ENCODE measurements around the gene SCRN1. TPM values are rescaled to one million over a fixed set of nuclear protein-coding genes. Genes with fewer than 3 reads are reported as not detected.
A peak's percentile ranks its signal among the peaks of the same experiment; 100 is the strongest.

SCRN1 gene
- polyA plus RNA-seq (ENCODE audit: insufficient read length in 4 of 4) = 10 to 100 TPM; 57.3 to 70.8 (median 63.4) TPM

GRCh38 chr7:29989257-29989995 lies at the start of gene SCRN1:
SCRN1 (minus strand) TSS chr7:29989801; CDS start chr7:29969067, 20,734 bp downstream.
- peak in 3 of 4 donors; percentile 31 to 39 (median 35) for DNase-seq (ENCODE audit: low read depth in 4 of 4, low spot score in 3 of 4)

DNA sequence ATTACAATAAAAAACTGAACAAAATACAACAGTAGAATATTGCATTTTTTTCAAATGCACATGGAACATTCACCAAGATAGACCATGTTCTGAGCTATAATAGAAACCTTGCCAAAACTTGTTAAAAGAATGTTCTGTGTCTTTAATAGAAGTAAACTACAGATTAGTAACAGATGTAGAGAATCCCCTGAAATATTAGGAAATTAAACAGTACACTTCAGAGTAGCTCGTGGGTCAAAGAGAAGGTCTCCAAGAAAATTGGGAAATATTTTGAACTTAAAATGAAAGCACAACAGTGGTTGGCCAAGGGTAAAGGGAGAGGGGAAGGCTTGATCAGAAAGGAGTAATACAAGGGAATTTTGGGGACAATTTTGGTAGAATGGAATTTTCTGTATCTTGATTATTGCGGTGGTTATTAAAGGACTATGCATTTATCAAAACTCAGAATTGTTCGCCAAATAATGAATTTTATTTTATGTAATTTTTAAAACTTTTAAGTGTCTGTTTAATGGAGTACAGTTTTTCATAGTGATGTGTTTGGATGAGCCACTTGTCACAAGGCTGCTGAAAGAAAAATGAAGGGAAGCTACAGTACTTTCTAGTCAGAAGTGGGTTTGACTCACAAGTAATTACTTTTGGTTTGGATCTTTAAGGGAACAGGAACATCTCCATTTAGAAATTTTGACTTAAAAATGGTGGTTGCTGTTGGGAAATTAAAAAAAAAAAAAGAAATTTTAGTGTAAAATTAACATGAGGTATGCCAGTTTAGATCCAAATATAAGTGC lies 48.8 kb upstream of the SCRN1 start:
- DNase-seq (ENCODE audit: low read depth in 4 of 4, low spot score in 3 of 4) = no peak

- no peak for DNase-seq (ENCODE audit: low read depth in 4 of 4, low spot score in 3 of 4)
These were observed 46.6 kb upstream of the SCRN1 start for GRCh38 chr7:30036220-30036619.

GRCh38 chr7:30034501-30034900 lies 44.9 kb upstream of the SCRN1 start:
- no peak for DNase-seq (ENCODE audit: low read depth in 4 of 4, low spot score in 3 of 4)

DNA sequence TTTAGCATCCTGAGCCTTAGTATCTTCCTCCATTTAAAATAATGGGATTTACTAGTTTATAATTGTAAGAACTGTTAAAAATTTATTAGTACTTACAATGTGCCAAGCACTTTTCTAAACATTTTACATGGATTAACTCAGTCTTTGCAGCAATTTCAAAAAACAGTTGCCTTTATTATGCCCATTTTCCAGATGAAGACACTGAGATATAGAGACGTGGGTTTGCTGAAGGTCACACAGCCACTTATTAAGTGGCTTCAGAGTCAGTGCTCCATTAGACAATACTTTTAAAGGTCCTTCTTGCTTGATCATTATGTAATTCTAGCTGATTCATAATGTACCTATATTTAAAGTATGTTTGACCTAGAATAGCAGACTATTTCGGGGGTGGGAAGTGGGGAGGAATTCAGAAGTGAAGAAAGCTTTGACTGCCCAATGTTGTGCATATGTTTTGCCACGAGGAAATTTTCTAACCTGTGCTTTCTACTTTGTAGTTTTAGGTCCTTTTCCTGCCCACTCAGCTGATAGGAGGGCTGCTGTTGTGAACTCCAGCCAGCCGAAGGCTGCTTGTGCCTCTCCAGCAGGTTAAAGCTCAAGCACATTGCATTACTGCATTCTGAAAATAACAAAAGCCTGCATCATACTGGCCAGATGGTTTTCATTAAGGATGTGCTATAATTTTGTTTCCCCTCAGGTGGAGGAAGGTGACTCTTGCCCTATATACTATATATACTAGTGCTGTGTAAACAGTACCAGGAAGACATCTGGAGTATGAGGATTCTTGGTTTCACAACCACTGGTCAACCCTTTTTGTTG lies 42.9 kb upstream of the SCRN1 start:
- DNase-seq (ENCODE audit: low read depth in 4 of 4, low spot score in 3 of 4) = no peak

DNA sequence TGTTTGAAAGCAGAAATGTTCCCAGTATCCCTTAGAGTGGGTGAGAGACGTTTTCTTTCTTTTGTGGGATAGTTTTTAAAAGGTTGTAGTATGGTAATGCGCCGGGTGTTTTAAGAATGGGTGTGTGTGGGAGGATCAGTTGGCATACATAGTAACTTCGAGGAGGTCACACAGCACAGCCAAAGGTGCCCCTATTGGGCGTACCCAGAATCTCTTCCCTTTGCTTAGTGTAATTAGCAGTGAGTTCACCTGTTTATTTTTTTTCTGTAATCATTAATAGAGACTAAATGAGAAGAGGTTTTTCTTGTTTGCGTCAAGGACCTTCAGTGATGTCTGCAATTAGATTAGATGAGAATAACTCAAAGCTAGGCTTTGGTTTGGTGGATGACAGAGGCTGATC lies 40.1 kb upstream of the SCRN1 start:
- DNase-seq (ENCODE audit: low read depth in 4 of 4, low spot score in 3 of 4) = no peak

DNA sequence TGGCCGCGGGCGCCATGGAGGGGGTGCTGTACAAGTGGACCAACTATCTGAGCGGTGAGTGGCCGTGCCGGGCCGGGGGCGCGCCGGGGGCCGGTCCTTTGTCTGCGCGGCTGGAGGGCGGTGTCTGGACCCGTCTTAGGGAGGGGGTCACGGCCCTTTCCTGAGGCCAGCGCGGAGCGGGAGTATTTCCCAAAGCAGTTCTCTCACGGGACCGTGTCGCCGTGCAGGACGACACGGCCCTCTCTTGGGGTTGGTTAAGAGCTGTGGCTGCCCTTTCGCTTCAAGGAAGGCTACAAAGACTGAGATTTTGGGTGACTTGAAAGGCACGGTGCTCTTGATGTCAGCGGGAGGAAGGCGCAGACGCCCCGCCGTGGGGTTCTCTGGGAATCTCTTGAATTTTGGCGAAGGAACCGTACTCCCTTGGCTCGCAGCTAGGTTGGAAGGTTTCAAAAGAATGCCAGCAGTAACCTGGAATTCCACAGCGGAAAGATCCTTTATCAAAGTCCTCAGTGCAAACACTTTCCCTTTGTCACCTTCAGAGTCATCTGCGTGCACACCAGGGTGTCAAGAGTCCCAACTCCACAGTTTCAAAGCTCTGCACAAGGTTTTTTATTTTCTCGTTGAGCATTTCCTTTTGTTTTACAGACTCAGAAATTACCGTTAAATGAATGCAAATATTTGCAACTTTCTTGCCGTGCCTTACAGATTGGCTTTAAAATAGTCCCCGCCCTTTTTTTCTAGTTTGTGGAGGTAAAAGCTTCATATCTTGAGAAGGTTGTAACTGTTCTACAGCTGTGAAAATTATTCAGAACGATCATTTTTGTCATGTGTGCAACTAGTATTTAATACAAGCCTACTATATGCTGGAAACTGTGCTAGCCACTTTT lies 39.4 kb upstream of the SCRN1 start:
- DNase-seq (ENCODE audit: low read depth in 4 of 4, low spot score in 3 of 4) = peak in 1 of 4 donors; percentile 50

DNA sequence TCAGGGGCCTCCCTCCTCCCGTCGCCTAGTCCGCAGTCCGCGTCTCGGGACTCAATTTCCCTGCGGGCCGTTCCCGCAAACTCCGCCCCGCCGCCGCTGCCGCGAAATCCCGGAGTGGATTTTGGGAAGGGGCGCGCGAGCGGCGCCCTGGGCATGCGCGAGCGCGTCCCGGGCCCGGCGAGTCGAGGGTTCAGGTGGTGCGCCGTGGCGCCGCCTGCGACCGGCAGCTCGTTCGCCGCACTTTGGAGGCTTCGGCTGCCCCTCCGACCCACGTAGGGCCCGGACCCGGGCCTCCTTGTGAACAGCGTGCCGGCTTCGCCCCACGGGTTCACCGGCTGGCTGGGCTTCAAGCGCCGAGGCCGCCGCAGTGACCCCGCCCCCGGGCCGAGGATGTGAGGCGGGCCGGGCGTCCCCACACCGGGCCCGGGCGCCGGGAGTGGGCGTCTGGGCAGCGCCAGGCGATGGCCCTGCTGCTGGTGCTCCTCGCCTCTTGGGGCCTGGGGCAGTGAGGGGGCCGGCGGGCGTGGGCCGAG lies 38.7 kb upstream of the SCRN1 start, which contains the start of gene PLEKHA8:
Gene PLEKHA8, plus strand, starts transcription at position 197 of the 533 bp plus-strand sequence. CDS start 351 bp downstream, outside the sequence.
- DNase-seq (ENCODE audit: low read depth in 4 of 4, low spot score in 3 of 4) = peak; percentile 76 to 86 (median 84)

- no peak for DNase-seq (ENCODE audit: low read depth in 4 of 4, low spot score in 3 of 4)
These were observed 38.2 kb upstream of the SCRN1 start for GRCh38 chr7:30027740-30028215.

DNA sequence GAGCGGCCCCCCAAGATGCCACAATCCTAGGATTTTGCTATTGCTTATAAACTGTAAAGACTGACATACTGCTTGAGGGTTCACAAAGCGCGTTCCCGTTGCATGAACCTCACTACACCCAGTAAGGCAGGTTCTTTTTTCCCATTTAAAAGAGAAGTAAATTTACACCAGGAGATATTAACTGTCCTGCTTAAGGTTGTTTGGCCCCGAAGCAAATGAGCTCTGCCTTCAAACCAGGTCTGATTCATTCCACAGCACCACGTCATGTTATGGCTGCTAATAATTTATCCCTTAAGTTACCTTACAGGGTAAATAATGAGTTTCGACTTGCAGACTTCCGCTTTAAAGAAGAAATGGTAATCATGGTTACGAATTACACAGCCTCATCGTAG lies 37.5 kb upstream of the SCRN1 start:
- DNase-seq (ENCODE audit: low read depth in 4 of 4, low spot score in 3 of 4) = no peak

- peak; percentile 97 to 99 (median 98) for DNase-seq (ENCODE audit: low read depth in 4 of 4, low spot score in 3 of 4)
These were observed 36.8 kb upstream of the SCRN1 start, which contains the start of gene FKBP14 for GRCh38 chr7:30026229-30027064. FKBP14 (minus strand) TSS chr7:30026702; CDS start chr7:30026508, 194 bp downstream.

GRCh38 chr7:30023524-30023923 lies 33.9 kb upstream of the SCRN1 start:
- DNase-seq (ENCODE audit: low read depth in 4 of 4, low spot score in 3 of 4) = no peak

DNA sequence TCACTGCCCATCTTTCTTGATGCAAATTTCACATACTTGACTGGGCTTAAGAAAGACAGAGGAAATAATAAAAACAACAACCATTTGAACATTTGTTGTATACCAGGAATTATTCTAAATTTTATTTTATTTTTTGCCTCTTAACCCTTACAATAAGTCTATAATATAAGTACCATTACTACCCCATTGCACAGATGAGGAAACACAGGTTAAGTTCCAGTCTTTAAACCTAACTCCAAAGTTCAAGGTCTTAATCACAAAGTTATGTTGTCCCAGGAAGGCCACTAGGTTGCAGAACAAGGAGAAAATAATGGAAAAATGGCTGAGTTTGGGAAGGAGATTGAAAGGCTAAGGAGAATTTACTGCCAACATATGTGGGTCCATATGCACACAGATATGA lies 33.4 kb upstream of the SCRN1 start:
- DNase-seq (ENCODE audit: low read depth in 4 of 4, low spot score in 3 of 4) = no peak

DNA sequence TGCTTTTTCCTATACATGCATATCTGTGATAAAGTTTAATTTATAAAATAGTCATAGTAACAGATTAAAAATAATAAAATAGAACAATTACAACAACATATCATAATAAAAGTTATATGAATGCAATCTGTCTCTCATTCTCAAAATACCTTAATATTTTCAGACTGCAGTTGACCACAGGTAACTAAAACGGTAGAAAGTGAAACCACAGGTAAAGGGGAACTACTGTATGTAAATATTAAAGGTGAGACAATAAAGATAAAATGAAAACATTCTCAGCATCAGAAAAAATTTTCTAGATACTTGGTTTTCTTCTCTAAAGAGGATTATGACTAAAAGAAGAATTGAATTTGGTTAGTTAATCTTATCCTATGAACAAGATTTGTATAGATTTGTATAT lies 30.9 kb upstream of the SCRN1 start:
- DNase-seq (ENCODE audit: low read depth in 4 of 4, low spot score in 3 of 4) = no peak

- DNase-seq (ENCODE audit: low read depth in 4 of 4, low spot score in 3 of 4) = no peak
These were observed 30.4 kb upstream of the SCRN1 start for GRCh38 chr7:30019960-30020359.

GRCh38 chr7:30019387-30019786 lies 29.8 kb upstream of the SCRN1 start:
- DNase-seq (ENCODE audit: low read depth in 4 of 4, low spot score in 3 of 4) = no peak

GRCh38 chr7:30018451-30018850 lies 28.9 kb upstream of the SCRN1 start:
- DNase-seq (ENCODE audit: low read depth in 4 of 4, low spot score in 3 of 4) = no peak

GRCh38 chr7:30012757-30013156 lies 23.2 kb upstream of the SCRN1 start:
- DNase-seq (ENCODE audit: low read depth in 4 of 4, low spot score in 3 of 4) = no peak
